A549 (cell line): ENCODE measurements around the gene ZBTB1.

Experiments
- BHLHE40 ChIP-seq: IDR thresholded peaks from 2 replicates; pipeline ENCODE4 v1.6.1; 2012; ENCODE audit warnings: low read depth, low read length, inconsistent platforms
- CEBPB ChIP-seq, 2 experiments: fragments of >200 bp in 1 of 2; sonication (Bioruptor Twin) in 1 of 2; formaldehyde crosslinking in 1 of 2; IDR thresholded peaks; 2 replicates each; pipeline ENCODE4 v1.6.1; 2012 to 2016
- EP300 ChIP-seq, 2 experiments: fragments of >200 bp; sonication (Bioruptor Twin); formaldehyde crosslinking; IDR thresholded peaks; 2 replicates in 1 of 2; 3 replicates in 1 of 2; pipeline ENCODE4 v1.6.1; 2016 to 2017
- GATA3 ChIP-seq: IDR thresholded peaks from 2 replicates; pipeline ENCODE4 v1.6.1; 2012; ENCODE audit warnings: borderline replicate concordance
- KDM1A ChIP-seq: fragments of 200-600 bp; sonication (generic); IDR thresholded peaks from 2 replicates; pipeline ENCODE4 v1.6.1; 2016; ENCODE audit warnings: low read depth, mild to moderate bottlenecking
- KDM5A ChIP-seq: fragments of 200-600 bp; sonication (generic); IDR thresholded peaks from 2 replicates; pipeline ENCODE4 v1.6.1; 2016; ENCODE audit warnings: antibody characterized with exemption, mild to moderate bottlenecking
- NFE2L2 ChIP-seq: fragments of 150-350 bp; conservative IDR thresholded peaks from 2 replicates; pipeline ENCODE4 v1.6.1; 2014; ENCODE audit warnings: low read length
- POLR2A ChIP-seq: IDR thresholded peaks from 2 replicates; pipeline ENCODE4 v1.6.1; 2012; ENCODE audit warnings: mild to moderate bottlenecking, low read length
- POLR2AphosphoS2 ChIP-seq: conservative IDR thresholded peaks from 2 replicates; pipeline ENCODE4 v1.6.1; 2012; ENCODE audit warnings: low read length, improper control_type of control experiment, inconsistent platforms
- TP53 ChIP-seq: fragments of 250-450 bp; sonication (Bioruptor Pico); IDR thresholded peaks from 2 replicates; pipeline ENCODE4 v1.5.0; 2021; ENCODE audit warnings: mild to moderate bottlenecking, moderate library complexity
- TF ChIP-seq, protein P1 (sequence below): fragments of >200 bp; sonication (Bioruptor Twin); formaldehyde crosslinking; IDR thresholded peaks from 3 replicates; pipeline ENCODE4 v1.5.1; 2016
- TF ChIP-seq, protein P2 (sequence below): IDR thresholded peaks from 2 replicates; pipeline ENCODE4 v1.6.1; 2012

DNA sequence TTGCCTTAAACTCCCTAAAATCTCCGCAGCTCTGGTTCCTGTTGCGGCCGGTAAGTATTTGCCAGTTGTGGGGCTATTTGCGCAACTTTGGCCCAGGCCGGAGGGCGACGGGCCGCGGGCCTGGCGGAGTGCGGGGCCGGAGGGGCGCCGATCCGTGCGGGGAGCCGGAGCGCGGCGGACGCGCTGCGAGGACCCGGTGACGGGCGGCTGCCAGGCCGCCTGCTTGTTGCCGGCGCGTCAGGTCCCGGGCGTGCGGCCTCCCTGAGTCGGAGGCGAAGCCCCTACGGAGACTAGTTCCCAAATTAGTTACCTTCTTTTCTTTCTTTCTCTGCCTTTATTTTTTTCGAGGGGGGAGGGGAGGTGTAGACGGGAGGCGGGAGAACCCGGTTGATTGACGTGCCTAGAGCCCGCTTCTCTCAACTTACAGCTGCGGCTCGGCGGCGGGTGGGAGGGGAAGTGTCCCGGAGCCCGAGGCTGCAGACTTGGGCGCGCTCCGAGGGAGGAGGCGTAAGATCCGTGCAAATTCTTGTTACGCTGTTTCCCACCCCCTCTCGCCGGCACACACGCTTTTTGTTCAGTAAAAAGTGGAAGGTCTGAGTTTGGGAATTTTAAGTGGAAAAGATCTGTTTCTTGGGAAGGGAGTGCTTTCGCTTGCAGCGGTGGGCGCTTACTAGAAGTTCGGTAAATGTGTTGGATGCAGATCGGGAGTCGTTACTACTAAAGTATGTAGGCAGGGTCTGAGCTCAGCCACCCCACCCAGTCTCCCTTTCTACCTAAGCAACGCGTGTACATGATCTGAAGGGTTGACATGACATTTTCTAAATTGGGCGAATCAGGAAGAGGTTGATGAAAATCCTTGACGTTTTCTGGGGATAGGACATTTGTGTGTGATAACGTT lies 576 bp downstream of the ZBTB1 start:
- TF ChIP-seq GATA3 (no peak), POLR2A (no peak), BHLHE40 (no peak), POLR2AphosphoS2 (no peak), NFE2L2 (no peak), KDM5A (no peak), TP53 (CRISPR knock-in tag) (no peak), EP300 (IDR thresholded peaks at IDR 0.05) (no peak), KDM1A (no peak), CEBPB (IDR thresholded peaks at IDR 0.05) (no peak; a peak in 1 of 4 replicates)
- TF ChIP-seq, protein P1, sequence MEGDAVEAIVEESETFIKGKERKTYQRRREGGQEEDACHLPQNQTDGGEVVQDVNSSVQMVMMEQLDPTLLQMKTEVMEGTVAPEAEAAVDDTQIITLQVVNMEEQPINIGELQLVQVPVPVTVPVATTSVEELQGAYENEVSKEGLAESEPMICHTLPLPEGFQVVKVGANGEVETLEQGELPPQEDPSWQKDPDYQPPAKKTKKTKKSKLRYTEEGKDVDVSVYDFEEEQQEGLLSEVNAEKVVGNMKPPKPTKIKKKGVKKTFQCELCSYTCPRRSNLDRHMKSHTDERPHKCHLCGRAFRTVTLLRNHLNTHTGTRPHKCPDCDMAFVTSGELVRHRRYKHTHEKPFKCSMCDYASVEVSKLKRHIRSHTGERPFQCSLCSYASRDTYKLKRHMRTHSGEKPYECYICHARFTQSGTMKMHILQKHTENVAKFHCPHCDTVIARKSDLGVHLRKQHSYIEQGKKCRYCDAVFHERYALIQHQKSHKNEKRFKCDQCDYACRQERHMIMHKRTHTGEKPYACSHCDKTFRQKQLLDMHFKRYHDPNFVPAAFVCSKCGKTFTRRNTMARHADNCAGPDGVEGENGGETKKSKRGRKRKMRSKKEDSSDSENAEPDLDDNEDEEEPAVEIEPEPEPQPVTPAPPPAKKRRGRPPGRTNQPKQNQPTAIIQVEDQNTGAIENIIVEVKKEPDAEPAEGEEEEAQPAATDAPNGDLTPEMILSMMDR = no peak
- TF ChIP-seq, protein P2, sequence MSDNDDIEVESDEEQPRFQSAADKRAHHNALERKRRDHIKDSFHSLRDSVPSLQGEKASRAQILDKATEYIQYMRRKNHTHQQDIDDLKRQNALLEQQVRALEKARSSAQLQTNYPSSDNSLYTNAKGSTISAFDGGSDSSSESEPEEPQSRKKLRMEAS = no peak; the same call in none of the 2 replicates
